HG02610 (cell line): ENCODE data around the gene TBC1D5.

Experiments used
- ATAC-seq: cut with Tn5 transposase; IDR thresholded peaks from one replicate; pipeline ENCODE4 v1.9.1; 2021; ENCODE audit warnings: mild to moderate bottlenecking, moderate library complexity; ENCODE audit not compliant: unreplicated experiment

TBC1D5 gene

DNA sequence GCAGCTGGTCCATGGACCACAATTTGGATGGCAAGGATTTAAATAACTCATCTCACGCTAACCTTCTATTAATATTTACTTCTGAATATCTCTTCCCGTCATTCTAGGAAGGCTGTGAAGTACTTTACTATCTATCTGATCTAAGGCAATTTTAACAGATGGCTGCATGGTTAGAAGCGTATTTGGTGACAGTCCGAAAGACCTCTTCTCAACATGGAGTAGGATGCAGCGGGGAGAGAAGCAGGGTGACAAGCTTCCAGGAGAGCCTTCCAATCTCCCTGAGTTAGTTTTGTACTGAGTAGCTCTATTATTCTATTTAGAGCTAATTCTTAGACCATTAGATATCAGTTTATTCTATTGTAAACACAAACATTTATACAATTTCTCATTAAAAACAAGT is 548.3 kb downstream of the TBC1D5 start:
- no peak for ATAC-seq

DNA sequence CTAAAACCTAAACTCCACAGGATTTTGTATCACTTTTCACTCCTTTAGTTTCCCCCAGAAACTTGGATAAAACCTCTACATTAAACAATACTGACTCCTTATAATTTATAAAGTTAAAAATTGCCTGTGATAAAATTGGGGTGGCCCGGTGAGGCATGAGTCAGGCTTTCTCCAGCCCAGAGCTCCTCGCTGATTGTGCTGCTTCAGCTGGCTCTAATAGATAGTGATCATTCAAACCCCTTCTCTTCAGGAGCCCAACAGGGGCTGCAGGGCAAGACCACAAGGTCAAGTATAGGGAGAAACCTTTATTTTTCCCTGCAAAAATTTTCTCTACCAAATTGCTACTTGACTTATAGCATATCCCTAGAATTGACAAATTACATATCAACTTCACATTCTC is 549.4 kb downstream of the TBC1D5 start:
- ATAC-seq, result no peak

DNA sequence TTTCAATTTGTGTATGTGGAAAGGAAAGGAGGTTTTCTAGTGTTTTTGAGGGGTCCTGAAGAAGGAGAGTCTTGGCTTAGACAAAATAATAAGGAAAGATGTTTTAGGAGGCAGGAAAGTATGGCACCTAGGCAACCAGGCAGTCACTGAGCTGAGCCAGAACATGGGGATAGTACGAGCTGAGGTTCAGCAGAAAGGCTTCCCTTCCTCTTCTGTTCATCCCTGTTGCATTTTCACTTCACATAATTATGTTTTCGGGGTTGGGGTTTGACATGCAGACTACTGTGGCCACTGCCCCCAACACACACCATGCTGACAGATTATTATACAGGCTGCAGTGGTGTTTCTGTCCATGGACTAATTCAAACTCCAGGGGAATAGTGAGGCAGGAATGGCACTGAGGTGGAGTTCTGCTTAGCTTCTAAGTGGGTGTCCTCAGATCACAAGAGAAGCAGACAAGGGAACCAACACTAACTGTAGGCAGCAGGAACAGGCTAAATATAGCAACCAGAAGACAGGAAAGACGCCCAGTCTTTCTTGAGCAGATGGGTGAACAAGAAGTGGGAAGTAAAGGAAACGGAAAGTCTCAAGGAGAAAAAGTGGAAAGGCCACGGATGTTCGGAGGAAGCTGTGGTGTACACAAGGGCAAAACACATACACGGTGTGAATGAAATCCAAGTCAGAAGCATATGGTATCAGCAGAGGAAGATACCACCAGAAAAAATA is 551.9 kb downstream of the TBC1D5 start:
- ATAC-seq, result peak; percentile 27

GRCh38 chr3:17188378-17188777 is 554.1 kb downstream of the TBC1D5 start:
- ATAC-seq, result no peak

- ATAC-seq, result no peak
These were observed 554.7 kb downstream of the TBC1D5 start for GRCh38 chr3:17187589-17188184.

GRCh38 chr3:17183951-17184550 is 558.4 kb downstream of the TBC1D5 start:
- peak; percentile 30 for ATAC-seq

DNA sequence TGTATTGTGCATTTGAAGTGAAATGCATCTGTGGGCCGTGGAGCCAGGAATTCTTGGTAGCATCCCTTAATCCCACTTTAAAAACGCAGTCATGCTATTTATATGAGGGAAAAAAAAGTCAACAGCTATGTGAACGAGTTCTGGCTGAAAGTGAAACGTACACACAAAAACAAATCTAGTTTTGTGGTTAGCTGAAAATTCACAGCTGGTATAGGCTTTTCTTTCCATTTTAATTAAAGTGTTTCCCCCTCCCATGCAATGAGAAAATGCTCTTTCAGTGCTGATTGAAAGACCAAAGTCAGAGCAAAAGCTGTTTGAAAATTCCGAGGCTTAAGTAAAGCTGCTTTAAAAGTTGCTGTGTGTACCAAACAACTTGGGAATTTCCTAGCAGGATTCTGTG is 560.3 kb downstream of the TBC1D5 start:
- peak; percentile 60 for ATAC-seq

DNA sequence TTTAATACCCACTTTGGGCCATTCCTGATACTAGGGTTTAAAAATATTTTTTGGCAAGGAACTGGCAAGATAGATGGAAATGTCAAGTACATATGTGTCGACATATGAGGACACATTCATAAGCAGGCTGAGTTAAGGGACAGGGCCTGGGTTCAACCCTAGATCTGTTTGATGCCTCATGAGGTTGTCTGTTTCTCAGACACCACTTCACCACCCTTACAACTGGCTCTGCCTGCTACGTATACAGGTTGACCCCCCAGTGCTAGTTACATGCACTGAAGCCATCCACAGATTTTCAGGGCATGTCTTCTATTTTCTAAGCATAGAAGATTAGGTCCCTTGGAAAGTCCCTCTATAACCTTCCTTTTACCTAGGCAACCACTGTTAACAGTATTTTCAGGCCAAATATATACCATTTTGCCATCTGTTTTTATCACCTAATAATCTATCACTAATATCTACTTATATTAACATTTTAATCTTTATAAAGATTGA is 561.0 kb downstream of the TBC1D5 start:
- no peak for ATAC-seq

- ATAC-seq, result peak; percentile 76
These were observed 562.8 kb downstream of the TBC1D5 start for GRCh38 chr3:17179381-17180205.

- ATAC-seq, result no peak
These were observed 565.7 kb downstream of the TBC1D5 start for GRCh38 chr3:17176757-17177156.

- no peak for ATAC-seq
These were observed 567.1 kb downstream of the TBC1D5 start for GRCh38 chr3:17175187-17175807.

DNA sequence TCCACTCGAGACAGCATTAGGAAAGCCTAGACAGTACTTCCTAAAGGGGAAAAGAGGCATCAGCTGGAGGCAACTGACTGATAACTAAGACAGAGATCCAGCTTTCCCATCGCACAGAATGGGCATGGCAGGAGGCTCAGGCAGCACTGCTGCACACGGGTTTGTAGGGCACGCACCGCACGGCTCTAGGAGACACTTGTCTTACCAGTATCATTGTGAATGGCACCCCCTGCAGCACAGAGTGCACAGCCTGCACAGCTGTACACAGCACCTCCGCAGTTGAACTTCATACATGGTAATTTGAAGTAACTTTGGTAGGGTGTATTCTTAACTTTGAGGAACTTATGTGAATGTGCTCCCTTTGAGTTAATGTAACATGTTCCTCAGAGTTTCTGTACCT is 576.1 kb downstream of the TBC1D5 start:
- ATAC-seq, result no peak

- ATAC-seq, result no peak
These were observed 580.3 kb downstream of the TBC1D5 start for GRCh38 chr3:17162116-17162515.

DNA sequence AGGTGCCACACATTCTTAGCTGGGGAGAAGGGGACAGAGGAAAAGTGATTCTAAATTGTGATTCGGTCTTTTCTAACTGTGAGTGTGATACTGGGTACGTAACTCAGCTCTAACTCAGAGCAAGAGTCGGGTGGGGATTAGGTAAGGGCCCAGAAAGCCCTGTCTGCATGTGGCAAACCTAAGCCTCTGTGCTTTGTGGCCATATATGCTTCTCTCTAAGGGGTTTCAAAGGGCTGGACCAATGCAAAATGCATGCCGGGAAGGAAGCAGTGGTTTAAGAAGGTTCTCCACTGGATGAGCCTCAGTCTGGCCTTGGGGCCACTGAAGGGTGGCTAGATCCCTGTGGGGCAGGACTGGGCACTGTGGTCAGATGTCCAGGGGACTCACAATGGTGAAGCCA is 581.8 kb downstream of the TBC1D5 start:
- no peak for ATAC-seq

GRCh38 chr3:17158941-17159682 is 583.3 kb downstream of the TBC1D5 start:
- ATAC-seq, result no peak

- no peak for ATAC-seq
These were observed 584.7 kb downstream of the TBC1D5 start for GRCh38 chr3:17157713-17158112.

- no peak for ATAC-seq
These were observed 585.6 kb downstream of the TBC1D5 start for GRCh38 chr3:17156864-17157263.

DNA sequence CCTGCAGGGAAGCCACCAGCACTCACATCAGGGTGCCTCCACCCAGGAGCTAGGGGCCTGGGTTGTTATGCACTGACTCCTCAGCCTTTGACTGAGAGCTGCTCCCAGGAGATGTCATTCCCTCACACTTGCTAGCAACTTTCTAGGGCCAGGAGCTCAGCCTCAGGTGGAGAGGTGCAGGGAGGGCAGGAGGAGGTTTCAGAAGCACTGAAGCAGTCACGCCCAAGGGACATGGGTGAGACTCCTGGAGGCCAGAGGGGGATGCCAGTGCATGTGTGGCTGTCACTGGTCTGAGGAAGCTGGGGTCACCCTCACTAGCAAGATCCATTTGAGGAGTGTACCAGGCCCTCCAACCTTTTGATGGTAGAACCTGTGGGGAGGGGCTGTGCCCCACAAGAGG is 586.5 kb downstream of the TBC1D5 start:
- no peak for ATAC-seq

DNA sequence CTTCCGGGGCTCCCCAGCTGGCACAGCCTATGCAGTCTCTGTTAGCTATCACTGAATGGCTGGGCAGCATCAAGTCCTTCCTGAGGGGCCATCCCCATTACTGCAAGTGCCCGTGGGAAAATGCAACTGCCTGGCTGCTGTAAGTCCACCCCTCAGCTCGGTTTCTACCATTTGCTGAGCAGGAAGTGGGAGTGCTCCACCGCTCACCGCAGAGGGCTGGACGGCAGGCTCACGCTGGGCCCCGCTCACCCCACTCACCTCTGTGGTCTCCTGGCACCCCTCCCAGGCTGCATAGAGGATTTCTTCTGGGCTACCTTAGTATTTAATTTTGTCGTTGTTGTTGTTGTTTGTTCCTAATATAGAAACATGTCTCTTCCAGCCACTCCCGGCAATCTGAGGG is 587.5 kb downstream of the TBC1D5 start:
- no peak for ATAC-seq

DNA sequence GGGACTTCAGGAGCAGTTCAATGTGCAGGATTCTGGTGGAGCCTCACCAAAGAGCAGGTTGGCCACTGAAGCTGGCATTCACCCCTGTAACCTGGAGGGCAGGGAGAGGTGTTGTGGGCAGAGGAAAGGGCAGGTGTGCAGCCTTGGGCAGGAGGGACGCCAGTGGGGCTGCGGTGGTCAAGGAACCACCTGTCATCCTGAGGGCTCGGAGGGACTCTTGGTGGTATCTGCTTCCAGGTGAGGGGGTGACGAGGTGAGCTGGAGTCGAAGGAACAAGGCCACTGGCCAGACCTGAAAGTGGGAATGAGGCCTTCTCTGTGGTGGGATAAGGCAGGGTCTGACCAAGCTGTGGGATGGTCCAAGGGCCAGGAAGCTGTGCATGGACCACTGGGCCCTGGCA is 588.2 kb downstream of the TBC1D5 start:
- ATAC-seq, result no peak
